ENCODE data around the gene MAP3K6.

- no peak for TF ChIP-seq CTCF (conservative IDR thresholded peaks at IDR 0.05)
- TF ChIP-seq EZH2 (IDR thresholded peaks at IDR 0.05; ENCODE audit: low read depth) = no peak
These were observed 13.5 kb upstream of the MAP3K6 start for GRCh38 chr1:27380224-27380623.

All from PC-9 (cell line).